Heart left ventricle (tissue), 13 donors: ENCODE measurements around the gene ZNF341.

Source experiments
- POLR2A ChIP-seq, 2 donors: fragments of 450-650 bp; IDR thresholded peaks; one replicate each; pipeline ENCODE4 v1.6.1; 2017; ENCODE audit warnings: antibody characterized with exemption in 2 of 2, mild to moderate bottlenecking in 2 of 2, moderate library complexity in 2 of 2
- TF ChIP-seq, protein P1 (sequence below), 12 donors: fragments of 200-600 bp; sonication (generic) in 4 of 12; IDR thresholded peaks; one replicate each; pipeline versions ENCODE4 v1.5.0 to v1.8.0; 2018 to 2022; ENCODE audit warnings: antibody characterized with exemption in 12 of 12, mild to moderate bottlenecking in 5 of 12
- donor health status: ischemic (EF 13 %, LVEDD 7.1; RV severe dilation, severe dysfunction).
- donor health status: DM: no; HTN: yes; CAD: no.
- donor health status: DM: no; HTN: no; CAD: no.
- donor health status: ischemic (EF 25% LVEDD 6.9; RV normal size, moderate dysfunction).
- donor health status: ischemic (EF 25% LVEDD 5.7; RV mildly dilated, moderate dysfunction).
- donor health status: ischemic (EF 35%, LVEDD 5.7; RV mildly dilated, moderate dysfunction).
- donor health status: nonischemic (EF 11% LVEDD 7.7; RV severe dilation, severe dysfunction).
- donor health status: DM: yes; HTN: yes; CAD: no.
- donor health status: PGD.
- donor health status: ischemic (EF 29% LVEDD 5.4; RV normal size, mild dysfunction).
- donor health status: nonischemic (EF 23%, LVEDD 6.1; RV moderate dilation, normal function).

DNA sequence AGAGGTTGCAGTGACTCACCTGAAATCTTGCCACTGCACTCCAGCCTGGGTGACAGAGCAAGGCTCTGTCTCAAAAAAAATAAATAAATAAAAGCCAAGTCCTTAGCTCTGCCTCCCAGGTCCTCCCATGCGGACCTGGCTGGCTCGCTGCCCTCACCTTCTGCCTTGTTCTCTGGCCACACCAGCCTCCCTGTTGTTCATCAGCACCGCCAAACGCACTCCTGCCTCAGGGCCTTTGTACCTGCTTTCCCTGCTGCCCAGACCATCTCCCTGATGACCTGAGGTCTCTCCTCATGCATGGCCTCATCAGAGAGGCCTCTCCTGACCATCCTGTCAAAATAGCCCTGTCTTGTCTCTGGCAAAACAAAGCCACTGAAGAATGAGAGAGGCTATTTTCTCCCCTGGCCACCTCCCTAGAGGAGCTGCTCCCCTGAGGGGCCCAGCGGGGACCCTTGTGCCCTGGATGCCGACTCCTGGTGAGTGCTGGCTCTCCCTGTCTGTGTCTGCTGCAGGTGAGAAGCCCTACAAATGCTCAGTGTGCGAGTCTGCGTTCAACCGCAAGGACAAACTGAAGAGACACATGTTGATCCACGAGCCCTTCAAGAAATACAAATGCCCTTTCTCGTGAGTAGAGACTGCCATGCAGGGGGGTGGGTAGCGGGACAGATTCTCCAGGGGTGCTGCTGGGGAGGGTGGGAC is 56.7 kb downstream of the ZNF341 start:
- TF ChIP-seq, protein P1, sequence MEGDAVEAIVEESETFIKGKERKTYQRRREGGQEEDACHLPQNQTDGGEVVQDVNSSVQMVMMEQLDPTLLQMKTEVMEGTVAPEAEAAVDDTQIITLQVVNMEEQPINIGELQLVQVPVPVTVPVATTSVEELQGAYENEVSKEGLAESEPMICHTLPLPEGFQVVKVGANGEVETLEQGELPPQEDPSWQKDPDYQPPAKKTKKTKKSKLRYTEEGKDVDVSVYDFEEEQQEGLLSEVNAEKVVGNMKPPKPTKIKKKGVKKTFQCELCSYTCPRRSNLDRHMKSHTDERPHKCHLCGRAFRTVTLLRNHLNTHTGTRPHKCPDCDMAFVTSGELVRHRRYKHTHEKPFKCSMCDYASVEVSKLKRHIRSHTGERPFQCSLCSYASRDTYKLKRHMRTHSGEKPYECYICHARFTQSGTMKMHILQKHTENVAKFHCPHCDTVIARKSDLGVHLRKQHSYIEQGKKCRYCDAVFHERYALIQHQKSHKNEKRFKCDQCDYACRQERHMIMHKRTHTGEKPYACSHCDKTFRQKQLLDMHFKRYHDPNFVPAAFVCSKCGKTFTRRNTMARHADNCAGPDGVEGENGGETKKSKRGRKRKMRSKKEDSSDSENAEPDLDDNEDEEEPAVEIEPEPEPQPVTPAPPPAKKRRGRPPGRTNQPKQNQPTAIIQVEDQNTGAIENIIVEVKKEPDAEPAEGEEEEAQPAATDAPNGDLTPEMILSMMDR (IDR thresholded peaks at IDR 0.05): no peak
- no peak for TF ChIP-seq POLR2A (IDR thresholded peaks at IDR 0.05)
